Epithelial cell of esophagus (primary cell): ENCODE data around the gene HERC6.
"Not testable (repeated sequence)": the region's sequence is repeated elsewhere in the genome, so short reads cannot be mapped to it uniquely, and the experiment has no call there.

ENCODE experiments used
- DNase-seq: peaks from one replicate; pipeline ENCODE4 v3.0.0; 2010; ENCODE audit warnings: low read depth
- H3K4me3 ChIP-seq: 2 replicates; pipeline ENCODE4 v1.5.1; 2011; ENCODE audit warnings: mild to moderate bottlenecking, low read length, control low read depth
- CTCF ChIP-seq: IDR thresholded peaks from 2 replicates; pipeline ENCODE4 v1.5.1; 2011; ENCODE audit warnings: low read depth, mild to moderate bottlenecking, low read length, control low read depth, inconsistent platforms; ENCODE audit not compliant: insufficient read depth; ENCODE audit errors: missing control alignments

HERC6 gene

GRCh38 chr4:88447371-88448095 is 68.9 kb downstream of the HERC6 start:
- TF ChIP-seq CTCF, result no peak
- DNase-seq, result no peak
- H3K4me3 ChIP-seq, result no peak overlapping the region

GRCh38 chr4:88448211-88448765 is 69.6 kb downstream of the HERC6 start:
- DNase-seq, result peak; percentile 41
- H3K4me3 ChIP-seq, result not testable (repeated sequence)

GRCh38 chr4:88448889-88449288 is 70.2 kb downstream of the HERC6 start:
- TF ChIP-seq CTCF, result no peak
- DNase-seq, result no peak
- H3K4me3 ChIP-seq, result no peak overlapping the region

GRCh38 chr4:88449290-88449689 is 70.6 kb downstream of the HERC6 start:
- TF ChIP-seq CTCF, result no peak
- DNase-seq, result peak; percentile 18
- H3K4me3 ChIP-seq, result no peak overlapping the region

- no peak overlapping the region for H3K4me3 ChIP-seq
- no peak for DNase-seq
- TF ChIP-seq CTCF, result no peak
Observed at GRCh38 chr4:88451205-88451604, 72.6 kb downstream of the HERC6 start.

GRCh38 chr4:88452912-88453311 is 74.3 kb downstream of the HERC6 start:
- DNase-seq, result no peak
- H3K4me3 ChIP-seq, result no peak overlapping the region
- TF ChIP-seq CTCF, result no peak

- DNase-seq, result peak; percentile 89
- TF ChIP-seq CTCF, result peak; percentile 69
- peak within 1 kb of the TSS; percentile 65 for H3K4me3 ChIP-seq
Observed at GRCh38 chr4:88456670-88457306, 78.1 kb downstream of the HERC6 start, which contains the start of gene HERC5. Gene HERC5, plus strand, starts transcription at chr4:88457119. Its CDS starts 151 bp downstream, at chr4:88457270.
